Fibroblast of upper back skin (primary cell): ENCODE results near the gene TARS3.
"Not testable (repeated sequence)": the region's sequence is repeated elsewhere in the genome, so short reads cannot be mapped to it uniquely, and the experiment has no call there.

ENCODE experiments used
- DNase-seq: peaks from one replicate; pipeline ENCODE4 v3.0.0-alpha.2; 2013

TARS3 gene

GRCh38 chr15:101652786-101653430 is 71.4 kb downstream of the TARS3 start:
- DNase-seq, result peak; percentile 25

- DNase-seq, result peak; percentile 88
These were observed 72.0 kb downstream of the TARS3 start, which contains the start of gene TM2D3 for GRCh38 chr15:101652098-101652785. Gene TM2D3 (minus strand): TSS chr15:101652381. CDS start chr15:101652361, 20 bp downstream.

- no peak for DNase-seq
These were observed 72.6 kb downstream of the TARS3 start for GRCh38 chr15:101651554-101652097.

GRCh38 chr15:101650145-101650544 is 74.1 kb downstream of the TARS3 start:
- DNase-seq, result no peak

- no peak for DNase-seq
These were observed 75.9 kb downstream of the TARS3 start for GRCh38 chr15:101648356-101648755.

- DNase-seq, result no peak
These were observed 77.0 kb downstream of the TARS3 start for GRCh38 chr15:101647251-101647650.

- DNase-seq, result no peak
These were observed 77.6 kb downstream of the TARS3 start for GRCh38 chr15:101646672-101647071.

GRCh38 chr15:101642361-101642760 is 81.9 kb downstream of the TARS3 start:
- DNase-seq, result no peak

GRCh38 chr15:101641894-101642293 is 82.4 kb downstream of the TARS3 start:
- DNase-seq, result no peak

- DNase-seq, result peak; percentile 52
These were observed 83.0 kb downstream of the TARS3 start for GRCh38 chr15:101641129-101641764.

- DNase-seq, result no peak
These were observed 84.6 kb downstream of the TARS3 start for GRCh38 chr15:101639667-101640066.

- DNase-seq, result no peak
These were observed 86.4 kb downstream of the TARS3 start for GRCh38 chr15:101637919-101638318.

- DNase-seq, result no peak
These were observed 86.8 kb downstream of the TARS3 start for GRCh38 chr15:101637516-101637915.

- no peak for DNase-seq
These were observed 87.2 kb downstream of the TARS3 start for GRCh38 chr15:101637038-101637437.

GRCh38 chr15:101635944-101636727 is 88.1 kb downstream of the TARS3 start:
- no peak for DNase-seq

GRCh38 chr15:101633356-101633755 is 90.9 kb downstream of the TARS3 start:
- no peak for DNase-seq

GRCh38 chr15:101626729-101627128 is 97.5 kb downstream of the TARS3 start:
- DNase-seq, result not testable (repeated sequence)

GRCh38 chr15:101625980-101626379 is 98.3 kb downstream of the TARS3 start:
- DNase-seq, result no peak

- no peak for DNase-seq
These were observed 99.1 kb downstream of the TARS3 start for GRCh38 chr15:101625184-101625583.

- no peak for DNase-seq
These were observed 100.6 kb downstream of the TARS3 start for GRCh38 chr15:101623367-101624304.

- DNase-seq, result no peak
These were observed 102.3 kb downstream of the TARS3 start for GRCh38 chr15:101621961-101622360.

GRCh38 chr15:101620671-101621070 is 103.6 kb downstream of the TARS3 start:
- peak; percentile 38 for DNase-seq
